Muscle layer of duodenum (tissue), 2 donors: ENCODE results near the gene PPP6R2.
"Not testable (repeated sequence)": the region's sequence is repeated elsewhere in the genome, so short reads cannot be mapped to it uniquely, and the experiment has no call there.

Experiments
- H3K27ac ChIP-seq: one replicate; pipeline ENCODE4 v1.7.0; 2013; ENCODE audit warnings: mild to moderate bottlenecking, low read length
- H3K27me3 ChIP-seq: one replicate; pipeline ENCODE4 v1.7.0; 2013; ENCODE audit warnings: low read depth, mild to moderate bottlenecking, control low read depth, low read length
- H3K36me3 ChIP-seq, 2 donors: one replicate each; pipeline ENCODE4 v1.7.0; 2013; ENCODE audit warnings: low read length in 2 of 2, control low read depth in 1 of 2, mild to moderate bottlenecking in 1 of 2; ENCODE audit not compliant: insufficient read depth in 2 of 2, control insufficient read depth in 1 of 2
- H3K4me1 ChIP-seq, 2 donors: one replicate each; pipeline ENCODE4 v1.7.0; 2013; ENCODE audit warnings: low read length in 2 of 2, mild to moderate bottlenecking in 2 of 2, control low read depth in 1 of 2, moderate library complexity in 1 of 2; ENCODE audit not compliant: insufficient read depth in 2 of 2, control insufficient read depth in 1 of 2
- H3K4me3 ChIP-seq, 2 donors: one replicate each; pipeline ENCODE4 v1.7.0; 2013; ENCODE audit warnings: low read length in 2 of 2, low read depth in 1 of 2, mild to moderate bottlenecking in 1 of 2
- H3K9me3 ChIP-seq, 2 donors: one replicate each; pipeline ENCODE4 v1.7.0; 2013; ENCODE audit warnings: low read length in 2 of 2, control low read depth in 1 of 2, mild to moderate bottlenecking in 1 of 2; ENCODE audit not compliant: control insufficient read depth in 1 of 2
- donor health status: healthy.

The PPP6R2 gene

DNA sequence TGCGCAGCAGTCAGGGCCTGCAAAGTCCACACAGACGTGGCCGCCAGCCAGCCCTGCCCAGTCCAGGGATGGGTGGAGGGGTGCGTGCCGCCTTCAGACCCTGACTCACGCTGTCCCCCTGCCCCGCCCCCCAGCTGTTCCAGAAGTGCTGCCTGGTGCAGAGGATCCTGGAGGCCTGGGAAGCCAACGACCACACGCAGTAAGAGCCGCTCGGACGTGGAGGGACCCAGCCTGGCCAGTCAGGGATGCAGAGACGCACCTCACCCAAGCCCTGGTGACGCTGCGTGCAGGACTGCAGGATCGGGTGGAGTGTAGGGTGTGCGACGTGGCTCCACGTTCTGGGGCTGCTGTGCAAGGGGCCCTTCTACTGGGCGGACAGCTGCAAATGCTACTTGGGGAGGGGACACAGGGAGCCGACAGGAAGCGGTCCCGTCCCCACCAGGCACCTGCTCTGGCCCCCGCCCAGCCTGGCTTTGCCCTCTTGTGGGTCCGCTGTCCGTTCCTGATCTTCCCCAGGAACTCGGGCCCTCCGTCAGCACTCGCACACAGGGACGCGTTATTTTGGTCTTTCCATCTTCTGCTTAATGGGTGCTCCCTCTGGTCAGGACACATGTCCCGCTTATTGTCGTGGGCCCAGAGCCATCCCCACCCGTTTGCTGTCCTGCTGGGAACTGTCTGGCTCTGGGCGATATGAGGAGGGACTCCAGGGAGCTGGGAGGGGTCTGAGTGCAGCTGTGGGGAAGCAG is 89.2 kb downstream of the PPP6R2 start:
- no peaks in the 10 kb centered on the region for H3K9me3 ChIP-seq
- H3K4me3 ChIP-seq: no peak overlapping the region
- no peak overlapping the region for H3K27ac ChIP-seq
- peaks cover 38 to 75% of the 10 kb centered on the region in 2 donors for H3K36me3 ChIP-seq
- H3K4me1 ChIP-seq: no peaks in the 10 kb centered on the region
- H3K27me3 ChIP-seq: no peaks in the 10 kb centered on the region

DNA sequence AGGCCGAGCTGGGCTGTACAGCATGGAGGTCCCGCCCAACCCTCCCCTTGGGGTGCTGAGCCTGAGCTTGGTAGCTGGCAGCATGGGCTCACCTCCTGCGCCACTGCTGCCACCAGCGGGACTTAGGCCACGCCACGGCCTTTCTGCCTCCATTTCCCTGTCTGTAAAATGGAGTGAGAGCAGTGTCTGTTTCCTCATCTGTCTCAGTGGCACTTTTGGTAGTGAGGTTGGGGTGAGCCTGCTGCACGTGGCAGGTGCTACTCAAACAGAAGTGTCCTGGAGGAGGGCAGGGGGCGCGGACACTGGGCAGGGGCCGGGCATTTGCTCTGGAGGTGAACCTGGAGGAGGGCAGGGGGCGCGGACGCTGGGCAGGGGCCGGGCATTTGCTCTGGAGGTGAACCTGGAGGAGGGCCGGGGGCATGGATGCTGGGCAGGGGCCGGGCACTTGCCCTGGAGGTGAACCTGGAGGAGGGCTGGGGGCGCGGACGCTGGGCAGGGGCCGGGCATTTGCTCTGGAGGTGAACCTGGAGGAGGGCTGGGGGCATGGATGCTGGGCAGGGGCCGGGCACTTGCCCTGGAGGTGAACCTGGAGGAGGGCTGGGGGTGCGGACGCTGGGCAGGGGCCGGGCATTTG is 89.9 kb downstream of the PPP6R2 start:
- not testable (repeated sequence) for H3K4me3 ChIP-seq, H3K27ac ChIP-seq, H3K9me3 ChIP-seq, H3K27me3 ChIP-seq, H3K4me1 ChIP-seq
- peaks cover 38 to 82% of the 10 kb centered on the region in 2 donors for H3K36me3 ChIP-seq

DNA sequence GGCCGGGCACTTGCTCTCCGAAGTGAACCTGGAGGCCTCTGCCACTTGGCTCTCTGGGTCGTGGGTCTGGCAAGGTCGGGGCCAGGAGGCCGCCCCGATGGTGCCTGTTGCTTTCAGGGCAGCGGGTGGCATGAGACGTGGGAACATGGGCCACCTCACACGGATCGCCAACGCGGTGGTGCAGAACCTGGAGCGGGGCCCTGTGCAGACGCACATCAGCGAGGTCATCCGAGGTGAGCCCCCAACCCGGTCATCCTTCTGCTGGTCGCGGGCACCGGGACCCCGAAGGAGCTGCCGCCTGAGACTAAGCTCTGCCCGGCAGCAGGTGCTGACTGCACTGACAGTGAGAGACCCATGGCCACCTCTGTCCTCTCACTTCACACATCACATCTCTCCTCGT is 91.7 kb downstream of the PPP6R2 start:
- peaks cover 30 to 83% of the 10 kb centered on the region in 2 donors for H3K36me3 ChIP-seq
- no peak overlapping the region for H3K27ac ChIP-seq
- H3K4me1 ChIP-seq: no peaks in the 10 kb centered on the region
- H3K4me3 ChIP-seq: no peak overlapping the region
- no peaks in the 10 kb centered on the region for H3K9me3 ChIP-seq
- H3K27me3 ChIP-seq: no peaks in the 10 kb centered on the region

DNA sequence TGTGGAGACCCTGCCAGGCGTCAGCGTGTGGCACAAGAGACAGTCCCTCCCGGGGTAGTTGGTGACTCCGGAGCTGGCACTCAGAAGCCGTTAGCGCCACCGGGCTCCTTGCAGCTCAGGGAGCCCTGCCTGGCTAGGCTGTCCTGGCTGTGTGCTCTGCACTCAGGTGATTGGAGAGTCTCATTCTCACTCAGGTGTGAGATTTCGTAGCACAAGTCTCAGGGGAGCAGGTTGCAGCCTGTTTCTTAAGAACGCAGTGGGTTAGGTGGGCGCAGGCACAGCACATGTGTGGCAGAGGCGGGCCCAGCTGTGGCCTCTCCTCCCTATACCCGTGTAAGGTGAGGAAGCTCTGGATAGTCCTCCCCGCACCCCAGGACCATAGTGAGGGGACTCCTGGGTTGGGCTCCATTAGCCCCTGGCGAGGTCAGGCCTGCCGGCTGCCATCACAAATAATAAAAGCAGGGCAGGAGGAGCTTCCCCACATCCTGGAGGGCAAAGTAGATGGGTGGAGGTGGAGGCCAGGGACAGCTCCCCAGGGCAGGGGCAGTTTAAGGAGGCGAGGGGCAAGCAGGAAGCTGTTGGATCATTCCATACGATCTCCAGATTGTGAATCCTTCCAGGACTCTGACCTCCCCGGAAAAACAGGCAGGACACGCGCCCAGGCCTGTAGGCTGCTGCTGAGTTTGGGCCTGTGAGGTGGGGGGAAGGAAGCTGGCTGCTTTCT is 92.3 kb downstream of the PPP6R2 start:
- Histone ChIP-seq H3K27me3 (no peaks in the 10 kb centered on the region), H3K4me1 (no peaks in the 10 kb centered on the region), H3K4me3 (no peak overlapping the region), H3K9me3 (no peaks in the 10 kb centered on the region), H3K36me3 (peaks cover 24 to 83% of the 10 kb centered on the region in 2 donors), H3K27ac (no peak overlapping the region)

DNA sequence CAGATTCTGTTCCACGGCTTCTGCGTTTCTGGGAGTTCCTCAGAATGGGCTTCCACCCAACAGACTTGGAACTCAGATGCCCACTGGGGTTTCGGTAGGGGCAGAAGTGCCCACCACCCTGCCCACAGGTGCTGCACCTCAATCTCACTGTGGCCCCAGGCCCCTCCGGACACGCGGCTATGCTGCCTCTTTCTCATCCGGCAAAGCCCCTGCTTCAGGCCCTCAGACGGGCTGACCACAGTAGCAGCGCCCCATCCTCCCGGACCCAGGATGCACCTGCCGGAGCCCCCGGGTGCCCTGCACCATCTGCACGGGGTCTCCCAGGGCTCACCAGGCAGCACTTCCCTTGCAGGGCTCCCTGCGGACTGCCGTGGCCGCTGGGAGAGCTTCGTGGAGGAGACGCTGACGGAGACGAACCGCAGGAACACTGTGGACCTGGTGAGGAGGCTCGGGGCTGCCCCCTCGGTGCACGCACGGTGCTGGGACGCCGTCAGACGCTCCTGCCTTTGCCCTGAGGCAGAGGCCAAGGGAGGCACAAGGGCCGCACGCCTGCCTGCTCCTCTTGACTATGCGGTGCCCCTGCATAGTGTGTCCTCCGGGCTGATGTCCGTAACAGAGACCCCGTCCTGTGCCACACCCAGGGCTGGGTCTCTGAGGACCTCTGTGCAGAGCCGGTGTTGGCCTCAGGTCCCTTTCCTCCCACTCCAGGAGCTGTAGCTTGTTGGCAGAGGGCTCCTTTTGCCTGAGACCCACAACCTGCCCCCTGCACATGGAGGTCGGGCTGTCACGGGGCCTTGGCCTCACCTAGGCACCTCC is 93.1 kb downstream of the PPP6R2 start:
- H3K9me3 ChIP-seq: no peaks in the 10 kb centered on the region
- H3K36me3 ChIP-seq: peaks cover 19 to 84% of the 10 kb centered on the region in 2 donors

DNA sequence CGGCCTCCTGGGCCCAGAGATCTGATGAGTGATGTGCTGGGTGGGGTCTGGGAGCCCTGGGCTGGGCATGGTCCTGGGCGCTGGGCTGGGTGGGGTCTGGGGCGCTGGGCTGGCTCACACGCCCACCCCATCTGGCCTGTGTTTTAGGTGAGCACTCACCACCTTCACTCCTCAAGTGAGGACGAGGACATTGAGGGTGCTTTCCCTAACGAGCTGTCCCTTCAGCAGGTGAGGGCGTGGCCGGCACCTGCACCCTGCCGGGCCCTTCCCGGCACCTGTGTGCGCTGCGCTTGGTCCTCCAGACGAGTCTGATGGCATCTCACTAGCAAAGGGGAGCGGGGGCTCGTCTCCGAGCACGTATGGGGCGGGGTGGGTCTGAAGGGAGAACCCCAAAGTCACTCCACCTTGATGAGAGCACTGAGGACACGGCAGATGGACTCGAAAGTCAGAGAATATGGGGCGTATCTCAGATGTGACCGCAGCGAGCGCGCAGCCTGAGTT is 93.8 kb downstream of the PPP6R2 start:
- peaks cover 12 to 83% of the 10 kb centered on the region in 2 donors for H3K36me3 ChIP-seq
- no peak overlapping the region for H3K27ac ChIP-seq
- H3K4me3 ChIP-seq: no peak overlapping the region
- H3K4me1 ChIP-seq: no peaks in the 10 kb centered on the region
- H3K27me3 ChIP-seq: no peaks in the 10 kb centered on the region
- H3K9me3 ChIP-seq: no peaks in the 10 kb centered on the region

More for the DNA sequence above, 93.1 kb downstream of the PPP6R2 start:
- Histone ChIP-seq H3K4me1 (no peaks in the 10 kb centered on the region), H3K27ac (no peak overlapping the region), H3K4me3 (no peak overlapping the region), H3K27me3 (no peaks in the 10 kb centered on the region)

DNA sequence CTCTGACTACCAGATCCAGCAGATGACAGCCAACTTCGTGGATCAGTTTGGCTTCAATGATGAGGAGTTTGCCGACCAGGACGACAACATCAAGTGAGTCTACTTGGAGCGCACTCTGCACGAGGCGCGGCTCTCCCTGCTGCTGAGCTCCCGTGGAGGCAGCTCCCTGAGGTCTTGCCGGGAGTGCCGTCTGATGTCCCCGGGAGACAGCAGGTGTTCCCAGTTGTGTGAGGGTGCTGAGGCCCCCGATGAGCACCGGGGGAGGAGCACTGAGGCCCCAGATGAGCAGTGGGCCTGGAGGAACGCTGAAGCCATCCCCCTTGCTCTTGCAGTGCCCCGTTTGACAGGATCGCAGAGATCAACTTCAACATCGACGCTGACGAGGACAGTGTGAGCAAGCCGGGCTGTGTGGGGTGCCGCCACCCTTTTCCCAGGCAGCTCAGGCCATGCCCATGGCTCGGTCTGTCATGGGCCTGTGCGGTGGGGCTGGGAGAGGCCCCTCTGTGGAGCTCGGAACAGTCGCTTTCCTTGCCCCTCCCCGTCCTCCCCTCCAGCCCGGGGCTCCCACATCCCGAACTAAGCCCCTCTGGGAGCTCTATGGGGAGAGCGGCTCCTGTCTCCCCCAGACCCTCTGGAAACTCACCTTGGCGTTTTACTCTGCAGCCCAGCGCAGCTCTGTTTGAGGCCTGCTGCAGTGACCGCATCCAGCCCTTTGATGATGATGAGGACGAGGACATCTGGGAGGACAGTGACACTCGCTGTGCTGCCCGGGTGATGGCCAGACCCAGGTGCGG is 94.6 kb downstream of the PPP6R2 start:
- no peaks in the 10 kb centered on the region for H3K27me3 ChIP-seq
- no peak overlapping the region for H3K27ac ChIP-seq
- H3K4me3 ChIP-seq: no peak overlapping the region
- H3K36me3 ChIP-seq: peaks cover 10 to 79% of the 10 kb centered on the region in 2 donors
- no peaks in the 10 kb centered on the region for H3K9me3 ChIP-seq
- no peaks in the 10 kb centered on the region for H3K4me1 ChIP-seq

DNA sequence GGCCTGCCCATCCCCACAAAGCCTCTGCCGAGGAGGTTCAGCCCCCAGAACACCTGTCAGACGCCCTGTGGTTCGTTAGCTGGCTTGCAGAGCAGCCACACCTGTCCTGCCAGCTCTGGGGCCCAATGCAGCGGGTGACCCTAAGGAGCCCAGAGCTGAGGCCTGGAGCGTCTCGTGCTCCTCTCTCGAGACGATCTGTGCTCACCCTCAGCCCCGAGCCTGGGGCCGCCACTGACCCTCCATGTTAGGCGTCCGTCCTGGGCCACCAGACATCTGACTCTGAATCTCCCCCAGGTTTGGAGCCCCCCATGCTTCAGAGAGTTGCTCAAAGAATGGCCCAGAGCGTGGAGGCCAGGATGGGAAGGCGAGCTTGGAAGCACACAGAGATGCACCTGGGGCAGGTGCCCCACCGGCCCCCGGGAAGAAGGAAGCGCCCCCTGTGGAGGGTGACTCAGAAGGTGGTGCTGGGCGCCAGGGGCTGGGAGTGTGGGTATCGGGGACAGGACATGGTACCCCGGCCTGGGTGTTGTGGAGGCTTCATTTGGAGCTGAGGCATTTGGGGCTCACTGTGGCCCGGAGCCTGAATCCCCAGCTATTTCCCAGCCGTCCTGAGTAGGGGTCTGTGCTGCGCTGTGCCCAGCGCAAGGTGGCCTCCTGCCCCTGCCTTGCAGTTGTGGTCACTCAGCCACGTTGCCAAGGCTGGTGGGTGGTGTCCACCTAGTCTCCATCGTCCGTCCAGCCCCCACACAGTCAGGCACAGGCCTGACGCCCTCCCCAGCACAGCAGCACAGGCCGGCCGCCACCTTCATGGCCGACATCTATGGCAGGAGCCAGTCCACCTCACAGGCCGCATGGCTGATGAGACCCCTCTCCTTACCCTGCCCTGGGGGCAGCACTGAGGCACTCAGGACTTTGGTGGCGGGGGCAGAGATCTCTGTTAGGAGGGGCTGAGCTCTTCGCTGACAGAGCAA is 95.5 kb downstream of the PPP6R2 start:
- Histone ChIP-seq H3K27me3 (no peaks in the 10 kb centered on the region), H3K9me3 (no peaks in the 10 kb centered on the region), H3K27ac (no peak overlapping the region), H3K4me3 (no peak overlapping the region), H3K36me3 (peaks cover 10 to 75% of the 10 kb centered on the region in 2 donors), H3K4me1 (no peaks in the 10 kb centered on the region)

DNA sequence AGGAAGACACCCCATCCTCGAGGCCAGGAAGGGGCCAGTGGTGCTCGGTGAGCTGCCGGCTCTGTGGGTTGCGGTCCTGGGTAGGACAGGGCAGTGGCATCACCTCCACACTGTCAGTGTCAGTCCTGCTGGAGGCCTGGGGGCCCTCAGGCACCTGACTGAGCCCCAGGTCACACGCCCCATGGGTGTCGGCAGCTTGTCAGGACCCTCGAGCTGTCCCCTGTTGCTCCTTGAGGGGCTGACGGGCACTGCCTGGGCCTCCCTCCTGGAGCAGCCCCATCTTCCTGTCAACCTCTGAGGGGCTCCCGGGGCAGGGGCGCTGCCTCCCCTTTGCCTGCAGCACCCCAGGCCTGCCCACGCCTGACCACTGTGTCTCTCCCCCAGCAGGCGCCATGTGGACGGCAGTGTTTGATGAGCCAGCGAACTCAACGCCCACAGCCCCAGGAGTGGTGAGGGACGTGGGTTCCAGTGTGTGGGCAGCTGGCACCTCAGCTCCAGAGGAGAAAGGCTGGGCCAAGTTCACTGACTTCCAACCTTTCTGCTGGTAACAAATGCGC is 96.3 kb downstream of the PPP6R2 start:
- H3K36me3 ChIP-seq: peaks cover 10 to 75% of the 10 kb centered on the region in 2 donors
- H3K27ac ChIP-seq: no peak overlapping the region
- H3K27me3 ChIP-seq: no peaks in the 10 kb centered on the region
- peaks cover 0 to 6% of the 10 kb centered on the region in 2 donors for H3K4me1 ChIP-seq
- no peak overlapping the region for H3K4me3 ChIP-seq
- no peaks in the 10 kb centered on the region for H3K9me3 ChIP-seq
